Esophagus muscularis mucosa (tissue), 4 donors: ENCODE data around the gene ZNF813. TPM values are rescaled to one million over a fixed set of nuclear protein-coding genes. Genes with fewer than 3 reads are reported as not detected.
"Not testable (repeated sequence)": the region's sequence is repeated elsewhere in the genome, so short reads cannot be mapped to it uniquely, and the experiment has no call there.

Experiments used
- DNase-seq: peaks from one replicate; pipeline ENCODE4 v3.0.0-alpha.2; 2017; ENCODE audit errors: extremely low spot score
- H3K27ac ChIP-seq, 4 donors: fragments of 200-600 bp; sonication (generic); replicated peaks in 1 of 4; 1 replicate in 3 of 4; 2 replicates in 1 of 4; pipeline ENCODE4 v1.5.1; 2016 to 2019; ENCODE audit warnings: mild to moderate bottlenecking in 1 of 4
- H3K27me3 ChIP-seq, 4 donors: fragments of 200-600 bp; sonication (generic); one replicate each; pipeline versions ENCODE4 v1.5.1 to v1.6.0; 2016 to 2019
- H3K36me3 ChIP-seq, 4 donors: fragments of 200-600 bp; sonication (generic); one replicate each; pipeline ENCODE4 v1.5.1; 2016 to 2019
- H3K4me1 ChIP-seq, 4 donors: fragments of 200-600 bp; sonication (generic); one replicate each; pipeline ENCODE4 v1.5.1; 2016 to 2019
- H3K4me3 ChIP-seq, 4 donors: fragments of 200-600 bp; sonication (generic); 1 replicate in 2 of 4; 2 replicates in 2 of 4; pipeline ENCODE4 v1.5.1; 2016 to 2019; ENCODE audit warnings: mild to moderate bottlenecking in 4 of 4, moderate library complexity in 1 of 4
- H3K9me3 ChIP-seq, 4 donors: fragments of 200-600 bp; sonication (generic); 1 replicate in 3 of 4; 2 replicates in 1 of 4; pipeline ENCODE4 v1.5.1; 2016 to 2019
- CTCF ChIP-seq, 3 experiments: fragments of 200-600 bp in 2 of 3; fragments of 450-650 bp in 1 of 3; sonication (generic) in 2 of 3; IDR thresholded peaks; one replicate each; pipeline ENCODE4 v1.5.1; 2017 to 2019; ENCODE audit warnings: antibody characterized with exemption in 3 of 3, mild to moderate bottlenecking in 2 of 3, moderate library complexity in 1 of 3
- EP300 ChIP-seq: sonication (generic); formaldehyde crosslinking; IDR thresholded peaks from one replicate; pipeline ENCODE4 v1.6.1; 2017; ENCODE audit warnings: antibody characterized with exemption
- POLR2A ChIP-seq: fragments of 450-650 bp; IDR thresholded peaks from one replicate; pipeline ENCODE4 v1.6.1; 2017; ENCODE audit warnings: antibody characterized with exemption, moderate library complexity, mild to moderate bottlenecking, low read depth
- POLR2AphosphoS5 ChIP-seq, 2 donors: sonication (generic); formaldehyde crosslinking; IDR thresholded peaks; one replicate each; pipeline ENCODE4 v1.6.1; 2017; ENCODE audit warnings: antibody characterized with exemption in 2 of 2
- WGBS: methylation state at CpG from one replicate; pipeline ENCODE4 v1.1.5; 2018; 5-methylcytosine and 5-hydroxymethylcytosine counted together
- intact Hi-C: fragments of 100-400 bp; cut with DNase I; formaldehyde crosslinking; loops from one replicate; pipeline ENCODE4 v1.15.1; 2023
- total RNA-seq, 4 donors: library from RNA; depleted of rRNA; stranded (reverse); fragments of >200 nt; gene quantifications; one replicate each; pipeline versions ENCODE4 v1.1.0 to v1.2.1, GENCODE V29; 2016

The ZNF813 gene
- total RNA-seq, 4 donors from 2014 or later: 1.7 to 3.5 (median 3.2) TPM

GRCh38 chr19:53509845-53510244 is 42.3 kb downstream of the ZNF813 start:
- no peak overlapping the region for H3K4me3 ChIP-seq
- intact Hi-C loops: loop anchor here (10.0 kb wide), 1 partner anchor 315 kb away; the partner anchor contains the start of gene ZNF665
- H3K36me3 ChIP-seq: no peaks in the 10 kb centered on the region
- 76% methylated on average over 5 of the region's 5 CpGs for WGBS
- H3K4me1 ChIP-seq: peaks cover 1 to 19% (median 7%) of the 10 kb centered on the region in 4 donors
- no peaks in the 10 kb centered on the region for H3K9me3 ChIP-seq
- TF ChIP-seq CTCF (IDR thresholded peaks at IDR 0.05): no peak
- TF ChIP-seq EP300: no peak
- no peak for TF ChIP-seq POLR2AphosphoS5 (IDR thresholded peaks at IDR 0.05)
- TF ChIP-seq POLR2A: no peak
- no peak for DNase-seq
- H3K27me3 ChIP-seq: no peaks in the 10 kb centered on the region
- H3K27ac ChIP-seq: no peak overlapping the region

- WGBS: 97% methylated on average over 2 of the region's 2 CpGs
- Histone ChIP-seq H3K9me3 (no peaks in the 10 kb centered on the region), H3K27ac (no peak overlapping the region), H3K36me3 (no peaks in the 10 kb centered on the region), H3K4me1 (peaks cover 0 to 10% (median 3%) of the 10 kb centered on the region in 4 donors), H3K4me3 (no peak overlapping the region), H3K27me3 (no peaks in the 10 kb centered on the region)
- intact Hi-C loops: loop anchor here (10.0 kb wide), 1 partner anchor 317 kb away; the partner anchor contains the start of gene ZNF665
- no peak for TF ChIP-seq CTCF (IDR thresholded peaks at IDR 0.05)
- TF ChIP-seq EP300: no peak
- no peak for TF ChIP-seq POLR2A
- TF ChIP-seq POLR2AphosphoS5 (IDR thresholded peaks at IDR 0.05): no peak
- no peak for DNase-seq
These were observed 43.8 kb downstream of the ZNF813 start for GRCh38 chr19:53511357-53511756.

GRCh38 chr19:53511933-53512374 is 44.4 kb downstream of the ZNF813 start:
- TF ChIP-seq CTCF (IDR thresholded peaks at IDR 0.05) (peak; percentile 65 to 81 (median 80)), POLR2AphosphoS5 (IDR thresholded peaks at IDR 0.05) (peak in 1 of 2 donors; percentile 48), POLR2A (no peak)
- no peak for DNase-seq

GRCh38 chr19:53515047-53515446 is 47.5 kb downstream of the ZNF813 start:
- not testable (repeated sequence) for DNase-seq, H3K36me3 ChIP-seq, H3K4me1 ChIP-seq, H3K27ac ChIP-seq, H3K9me3 ChIP-seq, H3K27me3 ChIP-seq, H3K4me3 ChIP-seq
- intact Hi-C loops: loop anchor here (10.0 kb wide), 1 partner anchor 320 kb away; the partner anchor contains the start of gene ZNF665
- WGBS: 78% methylated on average over 3 of the region's 3 CpGs

More at GRCh38 chr19:53511933-53512374, 44.4 kb downstream of the ZNF813 start:
- peaks cover 0 to 10% (median 3%) of the 10 kb centered on the region in 4 donors for H3K4me1 ChIP-seq
- no peaks in the 10 kb centered on the region for H3K36me3 ChIP-seq
- H3K4me3 ChIP-seq: no peak overlapping the region
- 37% methylated on average over 11 of the region's 11 CpGs for WGBS
- no peak overlapping the region for H3K27ac ChIP-seq
- H3K9me3 ChIP-seq: no peaks in the 10 kb centered on the region
- no peaks in the 10 kb centered on the region for H3K27me3 ChIP-seq
- intact Hi-C loops: loop anchor here (10.0 kb wide), 1 partner anchor 317 kb away; the partner anchor contains the start of gene ZNF665

- Histone ChIP-seq H3K4me3 (no peak overlapping the region), H3K4me1 (peaks cover 6 to 17% (median 15%) of the 10 kb centered on the region in 4 donors), H3K27ac (no peak overlapping the region), H3K9me3 (no peaks in the 10 kb centered on the region), H3K36me3 (no peaks in the 10 kb centered on the region), H3K27me3 (no peaks in the 10 kb centered on the region)
- no peak for DNase-seq
- TF ChIP-seq POLR2AphosphoS5 (IDR thresholded peaks at IDR 0.05) (no peak), POLR2A (no peak), CTCF (IDR thresholded peaks at IDR 0.05) (no peak), EP300 (no peak)
- intact Hi-C loops: loop anchor here (10.0 kb wide), 1 partner anchor 322 kb away; the partner anchor contains the start of gene ZNF665
- WGBS: 76% methylated on average over 5 of the region's 5 CpGs
These were observed 49.7 kb downstream of the ZNF813 start for GRCh38 chr19:53517114-53517741.
